Astrocyte (in vitro differentiated cells and primary cell): Measurements from ENCODE around the gene LRRK1. TPM values are rescaled to one million over a fixed set of nuclear protein-coding genes. Genes with fewer than 3 reads are reported as not detected.

Source experiments
- DNase-seq: peaks from one replicate; pipeline ENCODE4 v3.0.0-alpha.2; 2010; ENCODE audit warnings: low read depth
- FAIRE-seq: peaks from 2 replicates; lab custom pipeline; 2011; peaks lifted over from hg19 to GRCh38; lab: Jason Lieb, UNC
- H2AFZ ChIP-seq: 2 replicates; pipeline ENCODE4 v1.6.0; 2012; ENCODE audit warnings: low read depth, low read length, inconsistent platforms
- H3K27ac ChIP-seq: 2 replicates; pipeline ENCODE4 v1.5.1; 2011; ENCODE audit warnings: low read depth, low read length, inconsistent platforms
- H3K27me3 ChIP-seq: 2 replicates; pipeline ENCODE4 v1.6.0; 2011; ENCODE audit warnings: low read length, inconsistent platforms; ENCODE audit not compliant: insufficient read depth
- H3K36me3 ChIP-seq: 2 replicates; pipeline ENCODE4 v1.5.1; 2011; ENCODE audit warnings: low read length, inconsistent platforms; ENCODE audit not compliant: insufficient read depth
- H3K4me1 ChIP-seq: 2 replicates; pipeline ENCODE4 v1.5.1; 2011; ENCODE audit warnings: low read length, inconsistent platforms; ENCODE audit not compliant: insufficient read depth
- H3K4me2 ChIP-seq: 2 replicates; pipeline ENCODE4 v1.6.0; 2012; ENCODE audit warnings: low read length, inconsistent platforms
- H3K4me3 ChIP-seq: 2 replicates; pipeline ENCODE4 v1.5.1; 2011; ENCODE audit warnings: low read depth, mild to moderate bottlenecking, low read length, inconsistent platforms; ENCODE audit not compliant: insufficient read depth
- H3K79me2 ChIP-seq: 2 replicates; pipeline ENCODE4 v1.6.0; 2012; ENCODE audit warnings: mild to moderate bottlenecking, low read length, inconsistent platforms; ENCODE audit not compliant: insufficient read depth
- H3K9ac ChIP-seq: 2 replicates; pipeline ENCODE4 v1.6.0; 2012; ENCODE audit warnings: mild to moderate bottlenecking, low read length, inconsistent platforms
- H3K9me3 ChIP-seq: 2 replicates; pipeline ENCODE4 v1.5.1; 2012; ENCODE audit warnings: low read depth, mild to moderate bottlenecking, low read length, inconsistent platforms; ENCODE audit not compliant: insufficient read depth
- H4K20me1 ChIP-seq: 2 replicates; pipeline ENCODE4 v1.6.0; 2012; ENCODE audit warnings: low read length, inconsistent platforms; ENCODE audit not compliant: insufficient read depth
- H3K27ac Mint-ChIP-seq: one replicate; pipeline ENCODE4 v1.8.0; 2021; ENCODE audit warnings: mild to moderate bottlenecking, mixed read lengths; ENCODE audit not compliant: unreplicated experiment
- H3K27me3 Mint-ChIP-seq: one replicate; pipeline ENCODE4 v1.8.0; 2021; ENCODE audit warnings: low read depth, mixed read lengths; ENCODE audit not compliant: unreplicated experiment
- H3K36me3 Mint-ChIP-seq: one replicate; pipeline ENCODE4 v1.8.0; 2021; ENCODE audit warnings: low read depth, mixed read lengths; ENCODE audit not compliant: unreplicated experiment
- H3K4me1 Mint-ChIP-seq: one replicate; pipeline ENCODE4 v1.8.0; 2021; ENCODE audit warnings: low read depth, mixed read lengths; ENCODE audit not compliant: unreplicated experiment
- H3K4me3 Mint-ChIP-seq: one replicate; pipeline ENCODE4 v1.8.0; 2021; ENCODE audit warnings: mild to moderate bottlenecking, moderate library complexity, mixed read lengths; ENCODE audit not compliant: unreplicated experiment
- H3K9me3 Mint-ChIP-seq: one replicate; pipeline ENCODE4 v1.8.0; 2021; ENCODE audit warnings: mild to moderate bottlenecking, mixed read lengths; ENCODE audit not compliant: unreplicated experiment
- EZH2 ChIP-seq: IDR thresholded peaks from 2 replicates; pipeline ENCODE4 v1.6.1; 2012; ENCODE audit warnings: mild to moderate bottlenecking, low read length, inconsistent platforms; ENCODE audit not compliant: insufficient read depth
- total RNA-seq: library from RNA; stranded (reverse); gene quantifications from 2 replicates; pipeline ENCODE4 v1.2.1, GENCODE V29; 2021
- TF ChIP-seq, protein P1 (sequence below): IDR thresholded peaks from 2 replicates; pipeline ENCODE4 v1.5.1; 2011; ENCODE audit warnings: low read depth, mild to moderate bottlenecking, inconsistent platforms, low read length, moderate library complexity; ENCODE audit not compliant: insufficient read depth

The LRRK1 gene
- total RNA-seq, 1 donor from 2014 or later, result 0.41 TPM

DNA sequence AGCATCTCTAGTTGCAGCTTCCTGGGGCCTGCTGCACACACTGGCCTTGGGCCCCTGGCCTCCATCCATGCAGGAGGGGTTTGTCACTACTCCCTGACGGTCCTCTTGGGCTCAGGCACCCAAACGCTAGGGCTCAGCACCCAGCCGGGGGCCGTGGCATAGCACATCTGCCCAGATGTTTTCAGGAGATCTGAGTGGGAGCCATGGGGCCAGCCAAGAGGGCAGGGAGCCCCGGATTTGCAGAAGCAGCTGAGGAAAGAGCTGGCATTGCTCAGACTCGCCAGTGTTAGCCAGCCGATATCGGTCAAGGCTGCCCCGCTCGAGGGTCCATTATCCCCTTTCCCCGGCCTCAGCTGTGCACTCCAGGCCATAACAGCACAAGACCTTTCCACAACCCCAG lies 41.0 kb upstream of the LRRK1 start:
- Histone ChIP-seq H3K4me1 (peaks cover 6% of the 10 kb centered on the region), H3K79me2 (peaks cover 13% of the 10 kb centered on the region), H3K36me3 (no peaks in the 10 kb centered on the region), H3K27ac (no peak overlapping the region), H4K20me1 (peaks cover 5% of the 10 kb centered on the region), H3K9me3 (no peaks in the 10 kb centered on the region), H3K27me3 (peaks cover 26% of the 10 kb centered on the region), H3K4me3 (no peak overlapping the region), H3K9ac (no peak overlapping the region), H3K4me2 (peak overlapping the region; percentile 85), H2AFZ (no peak overlapping the region)
- no peak overlapping the region for H3K27ac Mint-ChIP-seq
- H3K4me3 Mint-ChIP-seq, result peak overlapping the region; percentile 75
- DNase-seq (no peak), FAIRE-seq (no peak)
- H3K36me3 Mint-ChIP-seq, result no peaks in the 10 kb centered on the region
- H3K9me3 Mint-ChIP-seq, result peaks cover 2% of the 10 kb centered on the region
- H3K4me1 Mint-ChIP-seq, result no peaks in the 10 kb centered on the region
- TF ChIP-seq EZH2, result no peak
- TF ChIP-seq, protein P1, sequence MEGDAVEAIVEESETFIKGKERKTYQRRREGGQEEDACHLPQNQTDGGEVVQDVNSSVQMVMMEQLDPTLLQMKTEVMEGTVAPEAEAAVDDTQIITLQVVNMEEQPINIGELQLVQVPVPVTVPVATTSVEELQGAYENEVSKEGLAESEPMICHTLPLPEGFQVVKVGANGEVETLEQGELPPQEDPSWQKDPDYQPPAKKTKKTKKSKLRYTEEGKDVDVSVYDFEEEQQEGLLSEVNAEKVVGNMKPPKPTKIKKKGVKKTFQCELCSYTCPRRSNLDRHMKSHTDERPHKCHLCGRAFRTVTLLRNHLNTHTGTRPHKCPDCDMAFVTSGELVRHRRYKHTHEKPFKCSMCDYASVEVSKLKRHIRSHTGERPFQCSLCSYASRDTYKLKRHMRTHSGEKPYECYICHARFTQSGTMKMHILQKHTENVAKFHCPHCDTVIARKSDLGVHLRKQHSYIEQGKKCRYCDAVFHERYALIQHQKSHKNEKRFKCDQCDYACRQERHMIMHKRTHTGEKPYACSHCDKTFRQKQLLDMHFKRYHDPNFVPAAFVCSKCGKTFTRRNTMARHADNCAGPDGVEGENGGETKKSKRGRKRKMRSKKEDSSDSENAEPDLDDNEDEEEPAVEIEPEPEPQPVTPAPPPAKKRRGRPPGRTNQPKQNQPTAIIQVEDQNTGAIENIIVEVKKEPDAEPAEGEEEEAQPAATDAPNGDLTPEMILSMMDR, result no peak
- H3K27me3 Mint-ChIP-seq, result peaks cover 80% of the 10 kb centered on the region

DNA sequence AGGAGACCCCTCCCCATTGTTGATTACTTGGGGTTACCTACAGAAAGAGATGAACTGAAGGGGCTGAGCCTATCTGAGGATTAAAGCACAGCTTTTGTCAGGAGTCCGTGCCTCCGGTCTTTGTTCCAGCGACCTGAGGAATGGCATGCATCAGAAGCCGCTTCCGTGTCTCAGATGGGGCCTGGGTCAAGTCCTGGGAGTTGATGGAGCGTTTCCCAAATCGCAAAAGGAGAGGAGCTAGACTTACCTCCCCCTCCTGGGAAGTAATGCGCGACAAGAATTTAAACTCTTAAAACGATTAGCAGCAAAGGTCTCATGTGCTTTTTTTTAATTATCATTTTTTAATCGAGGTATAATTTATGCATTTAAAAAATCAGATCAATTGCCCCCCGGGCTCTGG lies 40.5 kb upstream of the LRRK1 start:
- peaks cover 26% of the 10 kb centered on the region for H3K27me3 ChIP-seq
- Mint-ChIP-seq H3K27me3 (peaks cover 82% of the 10 kb centered on the region), H3K27ac (no peak overlapping the region), H3K9me3 (peaks cover 2% of the 10 kb centered on the region), H3K4me1 (no peaks in the 10 kb centered on the region), H3K36me3 (no peaks in the 10 kb centered on the region), H3K4me3 (peak overlapping the region; percentile 75)
- no peaks in the 10 kb centered on the region for H3K36me3 ChIP-seq
- H3K4me1 ChIP-seq, result peaks cover 6% of the 10 kb centered on the region
- no peak overlapping the region for H3K27ac ChIP-seq
- TF ChIP-seq, protein P1, result no peak
- no peak for TF ChIP-seq EZH2
- H4K20me1 ChIP-seq, result peaks cover 5% of the 10 kb centered on the region
- no peak for DNase-seq
- no peak overlapping the region for H2AFZ ChIP-seq
- H3K79me2 ChIP-seq, result peaks cover 13% of the 10 kb centered on the region
- no peak overlapping the region for H3K4me3 ChIP-seq
- H3K9ac ChIP-seq, result no peak overlapping the region
- peak overlapping the region; percentile 85 for H3K4me2 ChIP-seq
- FAIRE-seq, result no peak
- H3K9me3 ChIP-seq, result no peaks in the 10 kb centered on the region

DNA sequence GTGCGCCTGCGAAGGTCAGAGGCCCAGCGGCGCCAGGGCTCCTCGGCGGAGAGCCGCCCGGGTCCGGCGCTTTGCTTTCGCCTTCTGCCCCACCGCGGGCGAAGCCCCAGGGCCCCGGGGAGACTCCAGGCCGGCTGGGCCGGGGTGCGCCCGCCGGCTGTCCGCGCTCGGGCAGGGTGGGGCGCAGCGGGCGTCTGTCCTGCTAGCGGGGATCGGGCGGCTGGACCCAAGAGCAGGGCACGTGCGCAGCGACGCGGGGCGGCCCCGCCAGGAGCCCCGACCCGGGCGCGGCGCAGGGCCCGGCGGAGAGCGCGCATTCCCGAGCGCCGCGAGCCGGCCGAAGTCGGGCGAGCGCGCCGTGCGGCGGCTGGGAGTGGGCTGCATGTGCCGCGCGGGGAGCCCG lies 40.1 kb upstream of the LRRK1 start:
- no peak for DNase-seq
- H3K4me1 Mint-ChIP-seq, result no peaks in the 10 kb centered on the region
- H3K79me2 ChIP-seq, result peaks cover 13% of the 10 kb centered on the region
- H3K4me2 ChIP-seq, result peak overlapping the region; percentile 85
- H3K4me3 Mint-ChIP-seq, result peak overlapping the region; percentile 75
- no peaks in the 10 kb centered on the region for H3K36me3 Mint-ChIP-seq
- no peak overlapping the region for H3K27ac ChIP-seq
- no peaks in the 10 kb centered on the region for H3K36me3 ChIP-seq
- H3K4me3 ChIP-seq, result peak overlapping the region; percentile 50
- TF ChIP-seq, protein P1, result no peak
- no peak for TF ChIP-seq EZH2
- no peaks in the 10 kb centered on the region for H3K9me3 ChIP-seq
- peak overlapping the region; percentile 18 for H3K9ac ChIP-seq
- peaks cover 2% of the 10 kb centered on the region for H3K9me3 Mint-ChIP-seq
- H3K27ac Mint-ChIP-seq, result no peak overlapping the region
- peaks cover 5% of the 10 kb centered on the region for H4K20me1 ChIP-seq
- peak overlapping the region; percentile 26 for H2AFZ ChIP-seq
- H3K27me3 Mint-ChIP-seq, result peaks cover 84% of the 10 kb centered on the region
- peaks cover 26% of the 10 kb centered on the region for H3K27me3 ChIP-seq
- H3K4me1 ChIP-seq, result peaks cover 6% of the 10 kb centered on the region
- FAIRE-seq, result no peak
